Keratinocyte (primary cell): Measurements from ENCODE around the gene SLC13A3. TPM values are rescaled to one million over a fixed set of nuclear protein-coding genes. Genes with fewer than 3 reads are reported as not detected.

Experiments
- DNase-seq: peaks from one replicate; pipeline ENCODE4 v3.0.0-alpha.2; 2011; ENCODE audit warnings: low read depth, missing footprints, low spot score
- FAIRE-seq: peaks from 2 replicates; lab custom pipeline; 2011; peaks lifted over from hg19 to GRCh38; lab: Jason Lieb, UNC
- H2AFZ ChIP-seq: 2 replicates; pipeline ENCODE4 v1.6.0; 2012; ENCODE audit warnings: low read length, control low read depth, inconsistent platforms; ENCODE audit not compliant: control insufficient read depth
- H3K27ac ChIP-seq: 2 replicates; pipeline ENCODE4 v1.5.1; 2011; ENCODE audit warnings: low read length; ENCODE audit not compliant: control insufficient read depth, insufficient read depth
- H3K27me3 ChIP-seq: 3 replicates; pipeline ENCODE4 v1.6.0; 2011; ENCODE audit warnings: low read length; ENCODE audit not compliant: control insufficient read depth, insufficient read depth; ENCODE audit errors: extremely low read depth
- H3K36me3 ChIP-seq, 2 experiments: 2 replicates in 1 of 2; 3 replicates in 1 of 2; pipeline ENCODE4 v1.5.1; 2011; ENCODE audit warnings: low read length in 2 of 2, mild to moderate bottlenecking in 1 of 2; ENCODE audit not compliant: control insufficient read depth in 2 of 2, insufficient read depth in 2 of 2; ENCODE audit errors: extremely low read depth in 1 of 2
- H3K4me1 ChIP-seq: 3 replicates; pipeline ENCODE4 v1.5.1; 2011; ENCODE audit warnings: low read length; ENCODE audit not compliant: control insufficient read depth, insufficient read depth; ENCODE audit errors: extremely low read depth
- H3K4me2 ChIP-seq: 3 replicates; pipeline ENCODE4 v1.6.0; 2011; ENCODE audit warnings: low read depth, low read length; ENCODE audit not compliant: control insufficient read depth, insufficient read depth; ENCODE audit errors: extremely low read depth
- H3K4me3 ChIP-seq, 3 experiments: fragments of 200-600 bp in 1 of 3; sonication (generic) in 1 of 3; 2 replicates in 2 of 3; 3 replicates in 1 of 3; pipeline ENCODE4 v1.5.1; 2011 to 2016; ENCODE audit warnings: low read length in 3 of 3, mild to moderate bottlenecking in 3 of 3, control low read depth in 2 of 3, inconsistent platforms in 1 of 3, low read depth in 1 of 3, mixed read lengths in 1 of 3, mixed run types in 1 of 3, moderate library complexity in 1 of 3; ENCODE audit not compliant: control insufficient read depth in 2 of 3, insufficient read depth in 2 of 3; ENCODE audit errors: extremely low read depth in 1 of 3
- H3K79me2 ChIP-seq: 2 replicates; pipeline ENCODE4 v1.6.0; 2012; ENCODE audit warnings: low read length; ENCODE audit not compliant: control insufficient read depth, insufficient read depth
- H3K9ac ChIP-seq: 3 replicates; pipeline ENCODE4 v1.6.0; 2011; ENCODE audit warnings: low read length; ENCODE audit not compliant: control insufficient read depth, insufficient read depth; ENCODE audit errors: extremely low read depth
- H3K9me1 ChIP-seq: 3 replicates; pipeline ENCODE4 v1.6.0; 2011; ENCODE audit warnings: low read length; ENCODE audit not compliant: control insufficient read depth, insufficient read depth; ENCODE audit errors: extremely low read depth
- H3K9me3 ChIP-seq: 2 replicates; pipeline ENCODE4 v1.5.1; 2012; ENCODE audit warnings: low read depth, low read length; ENCODE audit not compliant: control insufficient read depth
- H4K20me1 ChIP-seq: 3 replicates; pipeline ENCODE4 v1.6.0; 2011; ENCODE audit warnings: low read length; ENCODE audit not compliant: control insufficient read depth, insufficient read depth; ENCODE audit errors: extremely low read depth
- CTCF ChIP-seq, 3 experiments: IDR thresholded peaks in 1 of 3; conservative IDR thresholded peaks in 1 of 3; optimal IDR thresholded peaks in 1 of 3; 2 replicates in 2 of 3; 3 replicates in 1 of 3; pipeline versions ENCODE3 to v1.5.1; 2011; ENCODE audit warnings: low read length in 3 of 3, mild to moderate bottlenecking in 3 of 3, moderate library complexity in 2 of 3, control low read depth in 1 of 3, inconsistent platforms in 1 of 3; ENCODE audit not compliant: insufficient read depth in 2 of 3; ENCODE audit errors: extremely low read depth in 1 of 3
- EZH2 ChIP-seq: IDR thresholded peaks from one replicate; pipeline ENCODE4 v1.6.1; 2012; ENCODE audit warnings: inconsistent platforms, mild to moderate bottlenecking, low read length, moderate library complexity
- dilution Hi-C: fragments of 300-500 bp; cut with MboI; formaldehyde crosslinking; loops from one replicate; pipeline ENCODE4 v1.7.0; 2020; ENCODE audit warnings: low sequenced_read_pairs; ENCODE audit not compliant: extremely low pct_ligation_motif_present
- polyA plus RNA-seq, 5 experiments: library from polyadenylated mRNA; depleted of rRNA in 3 of 5; stranded (reverse) in 3 of 5; stranded (forward) in 1 of 5; unstranded in 1 of 5; fragments of >200 nt; gene quantifications; 1 replicate in 1 of 5; 2 replicates in 3 of 5; 3 replicates in 1 of 5; pipeline versions ENCODE4 v1.2.1 to v1.2.3, GENCODE V29; 2011 to 2012; ENCODE audit warnings: missing spikeins in 2 of 5, low read depth in 1 of 5, low replicate concordance in 1 of 5

Gene SLC13A3
- polyA plus RNA-seq, 1 donor (not counting 4 experiments of a cell fraction or from before 2014, with no cell fraction given), result 4.5 TPM

DNA sequence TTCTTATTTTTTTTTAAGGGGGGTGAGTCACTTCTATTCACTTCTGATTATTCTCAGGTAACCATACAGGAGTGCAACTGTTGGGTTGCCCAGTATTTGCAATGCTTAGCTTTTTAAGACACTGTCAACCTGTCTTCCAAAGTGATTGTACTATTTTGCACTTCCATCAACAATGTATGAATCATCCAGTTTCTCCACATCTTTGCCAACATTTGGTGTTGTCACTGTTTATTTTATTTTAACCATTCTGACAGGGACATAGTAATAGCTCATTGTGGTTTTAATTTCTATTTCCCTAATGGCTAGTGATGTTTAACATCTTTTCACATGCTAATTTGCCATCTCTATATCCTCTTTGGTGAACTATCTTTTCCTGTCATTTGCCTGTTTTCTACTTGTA, 1.4 kb upstream of the SLC13A3 start:
- no peaks in the 10 kb centered on the region for H3K9me3 ChIP-seq
- H3K27me3 ChIP-seq, result peaks cover 15% of the 10 kb centered on the region
- H3K4me2 ChIP-seq, result no peak overlapping the region
- no peak overlapping the region for H2AFZ ChIP-seq
- no peaks in the 10 kb centered on the region for H3K79me2 ChIP-seq
- no peaks in the 10 kb centered on the region for H3K9me1 ChIP-seq
- H4K20me1 ChIP-seq, result no peaks in the 10 kb centered on the region
- no peak overlapping the region for H3K9ac ChIP-seq
- H3K36me3 ChIP-seq, result no peaks in the 10 kb centered on the region
- no peak for TF ChIP-seq CTCF (optimal IDR thresholded peaks at IDR 0.05 in 1 of 3, IDR thresholded peaks at IDR 0.05 in 1 of 3, conservative IDR thresholded peaks at IDR 0.05 in 1 of 3; ENCODE audit: extremely low read depth in 1 of 3, insufficient read depth in 2 of 3, low read length in 3 of 3)
- no peak for TF ChIP-seq EZH2
- dilution Hi-C loops, result no loop called here
- DNase-seq (no peak), FAIRE-seq (no peak)
- H3K4me3 ChIP-seq, result no peak overlapping the region
- no peaks in the 10 kb centered on the region for H3K4me1 ChIP-seq
- H3K27ac ChIP-seq, result no peak overlapping the region

DNA sequence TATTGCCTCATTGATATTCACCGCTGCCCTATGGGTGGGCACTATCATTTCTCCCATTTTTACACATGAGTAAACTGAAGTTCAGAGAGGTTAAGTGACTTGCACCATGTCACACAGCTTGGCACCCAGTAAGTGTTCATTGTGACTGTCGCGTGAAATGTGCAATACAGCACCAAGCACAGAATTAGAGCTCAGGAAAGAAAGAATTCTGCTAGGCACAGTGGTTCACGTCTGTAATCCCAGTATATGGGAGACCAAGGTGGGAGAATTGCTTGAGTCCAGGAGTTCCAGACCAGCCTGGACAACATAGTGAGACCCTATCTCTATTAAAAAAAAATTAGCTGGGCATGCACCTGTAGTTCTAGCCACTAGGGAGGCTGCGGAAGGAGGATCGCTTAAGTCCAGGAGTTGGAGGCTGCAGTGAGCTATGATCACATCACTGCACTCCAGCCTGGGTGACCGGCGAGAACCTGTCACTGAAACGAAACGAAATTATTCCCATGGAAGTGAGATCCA, 626 bp downstream of the SLC13A3 start:
- DNase-seq, result no peak

More for the DNA sequence above, 626 bp downstream of the SLC13A3 start:
- Histone ChIP-seq H3K36me3 (no peaks in the 10 kb centered on the region), H2AFZ (no peak overlapping the region), H4K20me1 (no peaks in the 10 kb centered on the region), H3K9me1 (no peaks in the 10 kb centered on the region), H3K4me1 (no peaks in the 10 kb centered on the region), H3K9ac (no peak overlapping the region), H3K27me3 (peaks cover 15% of the 10 kb centered on the region), H3K27ac (no peak overlapping the region), H3K4me2 (no peak overlapping the region), H3K79me2 (no peaks in the 10 kb centered on the region), H3K9me3 (no peaks in the 10 kb centered on the region), H3K4me3 (no peak overlapping the region)
- TF ChIP-seq CTCF (optimal IDR thresholded peaks at IDR 0.05 in 1 of 3, IDR thresholded peaks at IDR 0.05 in 1 of 3, conservative IDR thresholded peaks at IDR 0.05 in 1 of 3; ENCODE audit: extremely low read depth in 1 of 3, insufficient read depth in 2 of 3, low read length in 3 of 3) (no peak), EZH2 (no peak)
- dilution Hi-C loops, result no loop called here
- FAIRE-seq, result no peak
